ENCODE results near the gene KAT6B.

The KAT6B gene

DNA sequence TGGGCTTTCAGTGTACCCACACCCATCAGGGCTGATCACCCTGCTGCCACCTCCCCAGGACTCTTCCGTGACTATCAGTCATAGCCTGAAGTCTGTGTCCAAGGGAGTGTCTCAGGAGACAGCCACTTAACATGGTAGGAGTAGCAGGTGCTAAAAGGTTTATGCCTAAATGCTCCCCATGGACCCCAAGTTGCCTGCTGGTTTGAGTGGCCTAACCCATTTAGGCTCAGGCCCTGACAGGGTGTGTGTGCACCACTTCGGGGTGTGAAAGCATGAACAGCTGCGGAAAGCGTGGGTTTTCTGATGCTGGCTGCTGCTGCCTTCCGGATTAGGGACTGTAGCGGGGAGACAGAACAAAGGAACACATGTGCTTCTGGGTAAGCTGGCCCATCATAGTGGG is 191.9 kb downstream of the KAT6B start:
- DNase-seq (ENCODE audit: low read depth): no peak

DNA sequence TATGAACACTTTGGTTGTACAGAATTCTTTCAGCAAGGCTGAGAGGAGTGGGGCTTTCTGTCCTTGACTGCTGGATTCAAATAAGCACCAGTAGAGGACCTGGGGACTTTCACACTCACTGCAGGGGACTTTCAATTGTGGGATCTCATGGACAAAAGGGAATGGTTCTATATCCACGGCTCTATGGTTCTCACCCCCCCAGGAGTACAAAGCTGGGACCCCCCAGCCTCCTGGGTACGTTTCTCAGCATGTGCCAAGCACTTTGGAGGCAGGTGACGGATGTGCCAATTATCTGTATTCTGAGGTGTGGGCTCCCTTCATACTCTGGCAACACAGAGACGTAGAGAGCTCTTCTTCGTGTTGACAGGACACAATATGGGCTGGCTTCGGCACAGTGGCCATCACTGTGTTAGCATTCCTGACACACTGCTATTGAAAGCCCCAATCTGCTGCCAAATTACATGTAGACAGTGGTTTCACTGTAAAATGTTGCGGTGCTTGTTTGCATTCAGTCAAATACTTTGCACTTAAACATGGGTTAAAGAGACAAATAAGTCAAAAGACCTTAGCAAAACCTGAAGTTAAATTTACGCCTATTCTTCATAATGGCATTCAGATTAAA is 192.4 kb downstream of the KAT6B start:
- DNase-seq (ENCODE audit: low read depth): no peak

DNA sequence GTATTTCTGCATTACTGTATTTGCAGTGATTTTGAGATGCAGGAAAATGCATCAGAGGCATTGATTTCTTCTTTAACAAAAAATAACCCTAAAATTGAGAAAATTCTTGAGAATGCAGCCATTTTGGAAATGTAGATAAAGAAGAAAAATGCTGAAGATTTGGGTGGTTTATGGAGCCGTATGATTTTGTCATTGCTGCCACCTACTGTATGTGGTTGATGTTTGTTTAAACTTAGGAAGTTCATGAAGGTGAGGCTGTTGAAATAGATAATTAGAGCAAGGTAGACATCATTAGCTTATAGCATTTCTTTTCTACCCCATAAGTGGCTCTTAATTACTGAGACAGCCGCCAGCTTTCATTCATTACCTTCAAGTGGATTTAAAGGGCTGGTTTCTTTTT is 193.0 kb downstream of the KAT6B start:
- peak; percentile 59 for DNase-seq (ENCODE audit: low read depth)

DNA sequence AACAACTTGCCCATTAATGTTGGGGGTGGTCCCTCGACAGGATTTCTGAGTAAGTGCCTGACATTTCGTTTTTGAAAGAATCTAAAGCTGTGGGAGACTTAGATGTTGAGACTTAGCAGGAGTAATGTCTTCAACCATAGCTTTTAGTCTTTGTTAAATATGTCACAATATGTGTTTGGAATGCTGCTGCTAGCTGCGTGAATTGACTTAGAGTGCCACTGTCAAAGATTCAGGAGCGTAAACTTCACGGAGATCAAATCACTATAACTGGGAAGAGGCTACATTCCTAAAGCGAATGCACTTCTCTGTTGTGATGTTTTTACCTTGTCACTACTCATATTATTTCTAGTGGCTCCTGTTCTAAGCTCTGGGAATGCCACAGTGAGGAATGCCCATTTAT is 193.8 kb downstream of the KAT6B start:
- DNase-seq (ENCODE audit: low read depth): no peak

DNA sequence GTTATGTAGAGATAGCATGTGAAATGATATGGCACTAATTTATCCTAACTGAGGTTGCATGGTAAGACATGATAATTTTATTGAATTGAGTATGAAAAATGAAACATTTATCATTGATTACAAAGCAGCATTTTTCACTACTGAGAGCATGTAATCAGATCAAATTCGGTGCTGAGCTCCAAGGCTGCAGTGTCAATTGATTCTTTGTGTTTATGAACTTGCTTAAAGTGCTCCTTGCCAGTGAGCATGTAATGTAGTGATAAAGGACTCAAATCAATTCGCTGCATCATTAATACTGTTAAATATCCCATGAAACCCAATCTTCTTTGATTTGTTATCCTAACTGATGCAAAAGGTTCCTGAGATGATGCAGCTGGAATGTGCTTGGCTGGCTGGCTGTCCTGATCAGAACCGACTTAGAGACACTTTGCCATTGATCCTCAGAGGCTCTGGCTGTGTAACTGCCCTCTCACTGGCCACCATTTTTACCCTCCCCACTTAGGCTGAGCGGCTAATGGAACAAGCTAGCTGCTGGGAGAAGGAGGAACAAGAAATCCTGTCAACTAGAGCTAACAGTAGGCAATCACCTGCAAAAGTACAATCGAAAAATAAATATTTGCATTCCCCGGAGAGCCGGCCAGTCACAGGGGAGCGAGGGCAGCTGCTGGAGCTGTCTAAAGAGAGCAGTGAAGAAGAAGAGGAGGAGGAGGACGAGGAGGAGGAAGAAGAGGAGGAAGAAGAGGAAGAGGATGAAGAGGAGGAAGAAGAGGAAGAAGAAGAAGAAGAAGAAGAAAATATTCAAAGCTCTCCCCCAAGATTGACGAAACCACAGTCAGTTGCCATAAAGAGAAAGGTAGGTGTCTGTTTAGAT is 195.2 kb downstream of the KAT6B start:
- DNase-seq (ENCODE audit: low read depth): no peak

DNA sequence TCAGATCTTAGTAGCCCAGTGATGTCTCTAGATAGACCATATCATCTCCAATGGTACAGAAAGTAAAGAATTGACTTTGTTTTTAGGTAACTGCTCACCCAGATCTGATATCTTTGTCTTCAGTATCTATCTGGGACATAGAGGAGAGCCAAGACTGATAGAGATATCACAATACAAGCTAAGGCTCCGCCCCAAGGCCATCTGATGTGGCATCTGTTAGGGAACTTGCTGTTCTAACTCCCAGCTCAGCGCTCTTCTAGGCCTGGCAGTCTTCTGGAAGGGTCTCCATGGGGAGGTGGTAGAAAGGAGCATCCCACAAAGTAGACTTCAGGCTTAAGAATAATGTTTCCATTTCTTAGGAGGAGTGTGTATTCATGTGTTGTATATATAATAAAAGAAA is 196.7 kb downstream of the KAT6B start:
- no peak for DNase-seq (ENCODE audit: low read depth)

DNA sequence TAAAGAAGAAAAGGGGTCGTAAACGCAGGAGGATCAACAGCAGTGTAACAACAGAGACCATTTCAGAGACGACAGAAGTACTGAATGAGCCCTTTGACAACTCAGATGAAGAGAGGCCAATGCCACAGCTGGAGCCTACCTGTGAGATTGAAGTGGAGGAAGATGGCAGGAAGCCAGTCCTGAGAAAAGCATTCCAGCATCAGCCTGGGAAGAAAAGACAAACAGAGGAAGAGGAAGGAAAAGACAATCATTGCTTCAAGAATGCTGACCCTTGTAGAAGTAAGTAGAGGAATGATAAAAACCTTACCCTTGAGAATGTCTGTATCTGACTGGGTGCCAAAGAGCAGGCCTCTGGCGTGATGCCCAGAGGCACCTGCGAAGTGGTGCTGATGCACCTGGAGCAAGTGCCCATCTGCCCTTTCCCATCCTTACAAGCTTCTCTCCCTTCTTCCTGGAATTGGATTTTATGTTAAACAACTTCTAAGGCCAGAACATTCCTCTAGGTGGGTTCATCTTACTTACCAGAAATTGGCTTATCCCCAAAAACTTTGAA is 198.6 kb downstream of the KAT6B start:
- no peak for DNase-seq (ENCODE audit: low read depth)

DNA sequence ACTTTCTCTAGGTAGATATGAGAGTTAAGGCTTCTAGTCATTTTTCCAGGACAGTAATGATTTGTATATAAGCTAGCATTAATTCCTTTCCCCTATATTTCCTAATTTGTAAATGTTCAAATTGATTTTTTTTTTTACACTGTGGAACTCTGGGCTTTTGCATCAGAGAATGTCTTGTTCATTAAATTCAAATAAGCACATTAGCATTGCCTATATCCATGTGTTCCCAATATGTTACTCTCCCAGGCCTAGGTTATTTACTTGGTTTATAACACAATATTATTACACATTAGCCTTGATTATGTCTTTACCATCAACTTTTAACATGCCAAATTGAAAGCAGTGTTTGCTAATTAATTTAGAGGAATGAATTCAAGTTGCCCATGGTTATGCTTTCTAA is 201.6 kb downstream of the KAT6B start:
- no peak for DNase-seq (ENCODE audit: low read depth)

DNA sequence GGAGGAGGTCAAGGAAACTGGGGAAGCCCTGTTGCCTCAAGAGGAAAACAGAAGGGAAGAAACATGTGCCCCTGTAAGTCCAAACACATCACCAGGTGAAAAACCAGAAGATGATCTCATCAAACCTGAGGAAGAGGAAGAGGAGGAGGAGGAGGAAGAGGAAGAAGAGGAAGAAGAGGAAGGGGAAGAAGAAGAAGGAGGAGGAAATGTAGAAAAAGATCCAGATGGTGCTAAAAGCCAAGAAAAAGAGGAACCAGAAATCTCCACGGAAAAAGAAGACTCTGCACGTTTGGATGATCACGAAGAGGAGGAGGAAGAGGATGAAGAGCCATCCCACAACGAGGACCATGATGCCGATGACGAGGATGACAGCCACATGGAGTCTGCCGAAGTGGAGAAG is 202.3 kb downstream of the KAT6B start:
- no peak for DNase-seq (ENCODE audit: low read depth)

DNA sequence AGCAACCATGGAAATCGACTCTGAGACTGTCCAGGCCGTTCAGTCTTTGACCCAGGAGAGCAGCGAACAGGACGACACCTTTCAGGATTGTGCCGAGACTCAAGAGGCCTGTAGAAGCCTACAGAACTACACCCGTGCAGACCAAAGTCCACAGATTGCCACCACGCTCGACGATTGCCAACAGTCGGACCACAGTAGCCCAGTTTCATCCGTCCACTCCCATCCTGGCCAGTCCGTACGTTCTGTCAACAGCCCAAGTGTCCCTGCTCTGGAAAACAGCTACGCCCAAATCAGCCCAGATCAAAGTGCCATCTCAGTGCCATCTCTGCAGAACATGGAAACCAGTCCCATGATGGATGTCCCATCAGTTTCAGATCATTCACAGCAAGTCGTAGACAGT is 203.0 kb downstream of the KAT6B start:
- DNase-seq (ENCODE audit: low read depth): no peak

DNA sequence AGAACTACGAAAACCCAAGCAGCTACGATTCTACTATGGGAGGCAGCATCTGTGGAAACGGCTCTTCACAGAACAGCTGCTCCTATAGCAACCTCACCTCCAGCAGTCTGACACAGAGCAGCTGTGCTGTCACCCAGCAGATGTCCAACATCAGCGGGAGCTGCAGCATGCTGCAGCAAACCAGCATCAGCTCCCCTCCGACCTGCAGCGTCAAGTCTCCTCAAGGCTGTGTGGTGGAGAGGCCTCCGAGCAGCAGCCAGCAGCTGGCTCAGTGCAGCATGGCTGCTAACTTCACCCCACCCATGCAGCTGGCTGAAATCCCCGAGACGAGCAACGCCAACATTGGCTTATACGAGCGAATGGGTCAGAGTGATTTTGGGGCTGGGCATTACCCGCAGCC is 203.5 kb downstream of the KAT6B start:
- DNase-seq (ENCODE audit: low read depth): no peak

DNA sequence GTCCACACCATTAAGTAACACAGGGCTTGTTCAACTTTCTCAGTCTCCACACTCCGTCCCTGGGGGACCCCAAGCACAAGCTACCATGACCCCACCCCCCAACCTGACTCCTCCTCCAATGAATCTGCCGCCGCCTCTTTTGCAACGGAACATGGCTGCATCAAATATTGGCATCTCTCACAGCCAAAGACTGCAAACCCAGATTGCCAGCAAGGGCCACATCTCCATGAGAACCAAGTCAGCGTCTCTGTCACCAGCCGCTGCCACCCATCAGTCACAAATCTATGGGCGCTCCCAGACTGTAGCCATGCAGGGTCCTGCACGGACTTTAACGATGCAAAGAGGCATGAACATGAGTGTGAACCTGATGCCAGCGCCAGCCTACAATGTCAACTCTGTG is 204.0 kb downstream of the KAT6B start:
- DNase-seq (ENCODE audit: low read depth): no peak

DNA sequence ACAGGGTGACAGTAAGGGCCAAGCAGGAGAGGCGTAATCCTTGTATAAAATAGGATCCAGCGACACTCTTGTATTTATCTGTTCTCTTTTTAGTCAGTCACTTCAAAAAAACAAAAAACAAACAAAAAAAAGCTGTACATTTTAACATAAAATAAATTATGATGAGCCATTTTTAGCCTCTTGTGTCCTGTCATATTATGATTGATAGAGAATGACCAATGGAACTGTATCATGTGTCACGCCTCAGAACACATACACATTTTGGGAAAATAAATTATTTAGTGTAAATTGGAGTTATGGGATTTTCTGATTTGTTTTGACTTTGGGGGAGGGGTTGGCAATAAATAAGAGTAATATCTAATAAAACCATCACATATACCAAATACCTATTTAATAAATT is 205.7 kb downstream of the KAT6B start:
- no peak for DNase-seq (ENCODE audit: low read depth)

DNA sequence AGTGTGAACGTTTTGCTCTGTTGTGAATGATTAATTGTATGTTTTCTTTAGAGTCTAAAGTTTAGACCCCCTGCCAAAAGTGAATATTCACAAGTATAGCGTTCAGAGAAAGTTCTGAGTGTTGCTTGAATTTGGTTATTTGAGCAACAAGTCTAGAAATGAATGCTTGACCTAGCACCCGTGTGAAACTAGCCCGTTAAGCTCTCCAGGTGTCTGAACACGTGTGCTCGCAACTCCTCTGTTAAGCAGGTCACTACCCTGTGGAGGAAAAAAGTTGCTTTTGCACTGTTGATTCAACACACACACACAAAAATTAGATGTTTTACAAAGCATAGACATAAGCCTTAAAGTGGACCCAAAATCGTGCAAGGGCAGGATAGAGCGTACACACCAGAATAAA is 206.4 kb downstream of the KAT6B start:
- no peak for DNase-seq (ENCODE audit: low read depth)

DNA sequence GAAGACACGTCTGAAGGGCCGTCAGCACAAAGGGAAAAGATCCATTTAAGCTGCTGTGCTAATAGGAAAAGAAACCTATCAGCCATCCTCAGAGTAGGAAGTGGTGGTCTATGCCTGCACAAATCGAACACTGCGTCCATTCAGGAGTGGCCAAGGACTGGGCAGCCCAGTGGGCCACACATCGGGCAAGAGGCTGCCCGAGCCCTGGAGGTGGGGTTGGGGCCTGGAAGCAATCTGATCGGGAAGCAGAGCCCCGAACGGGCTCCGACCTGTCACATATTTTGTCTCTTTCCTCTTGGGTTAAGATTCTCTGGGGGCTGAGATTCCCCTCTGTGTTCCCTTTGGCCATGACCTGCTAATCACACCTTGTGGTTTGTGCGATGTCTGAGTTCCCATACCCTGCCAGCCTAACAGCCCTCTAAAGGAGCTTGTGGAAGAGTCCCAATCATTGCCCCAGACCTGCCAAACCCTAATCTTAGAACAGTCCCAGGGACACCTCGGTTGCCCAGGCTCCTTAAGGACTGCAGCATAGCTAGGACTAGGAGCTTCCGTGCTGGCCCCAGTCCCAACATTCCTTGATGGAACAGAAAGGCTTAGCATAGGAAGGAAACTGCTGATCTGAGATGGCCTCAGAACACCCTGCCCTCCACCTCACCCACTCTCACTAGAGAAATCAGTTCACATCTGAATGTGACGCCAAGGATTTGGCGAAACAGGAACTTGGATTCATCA is 207.2 kb downstream of the KAT6B start:
- no peak for DNase-seq (ENCODE audit: low read depth)

DNA sequence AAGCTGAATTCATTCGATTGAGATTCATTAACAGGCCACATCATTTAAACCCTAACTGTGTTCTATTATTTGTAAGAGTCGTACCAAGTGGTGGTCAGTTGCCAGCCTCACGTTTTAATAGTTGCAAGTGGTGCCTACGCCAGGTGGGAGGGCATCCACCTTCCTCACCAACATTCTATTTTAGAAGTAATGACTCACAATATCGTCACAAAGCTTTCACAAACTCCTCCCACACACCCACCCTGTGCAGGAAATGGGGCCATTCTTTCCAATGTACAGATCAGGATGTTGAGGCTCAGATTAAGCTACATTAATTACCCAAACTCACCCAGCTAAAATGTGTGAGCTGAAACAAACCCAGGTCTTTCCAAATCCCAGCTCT is 207.7 kb downstream of the KAT6B start:
- DNase-seq (ENCODE audit: low read depth): peak; percentile 33

DNA sequence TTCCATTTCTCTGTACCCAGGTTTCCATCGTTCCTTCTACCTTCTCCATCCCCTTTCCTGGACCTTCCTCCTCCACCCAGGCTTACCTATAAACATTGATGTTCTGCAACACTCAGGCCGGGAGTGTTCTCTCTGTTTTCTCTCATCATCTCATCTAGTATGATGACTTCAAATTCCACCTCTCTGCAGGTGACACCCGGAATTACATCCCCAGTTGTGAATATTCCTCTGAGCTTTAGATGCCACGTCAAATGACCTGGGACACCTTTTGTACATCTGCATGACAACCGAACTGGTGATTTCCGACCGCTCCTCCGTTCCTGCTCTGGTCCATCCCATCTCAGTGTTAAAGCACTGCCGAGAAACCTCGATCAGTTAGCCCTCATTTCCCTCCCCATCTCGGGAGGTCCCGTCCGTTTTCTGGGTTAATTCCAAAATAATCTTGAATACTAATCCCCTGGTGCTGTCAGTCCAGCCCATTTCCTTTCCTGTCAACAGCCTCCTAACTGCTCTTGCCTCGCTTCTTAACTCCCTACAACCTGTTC is 208.4 kb downstream of the KAT6B start:
- no peak for DNase-seq (ENCODE audit: low read depth)

DNA sequence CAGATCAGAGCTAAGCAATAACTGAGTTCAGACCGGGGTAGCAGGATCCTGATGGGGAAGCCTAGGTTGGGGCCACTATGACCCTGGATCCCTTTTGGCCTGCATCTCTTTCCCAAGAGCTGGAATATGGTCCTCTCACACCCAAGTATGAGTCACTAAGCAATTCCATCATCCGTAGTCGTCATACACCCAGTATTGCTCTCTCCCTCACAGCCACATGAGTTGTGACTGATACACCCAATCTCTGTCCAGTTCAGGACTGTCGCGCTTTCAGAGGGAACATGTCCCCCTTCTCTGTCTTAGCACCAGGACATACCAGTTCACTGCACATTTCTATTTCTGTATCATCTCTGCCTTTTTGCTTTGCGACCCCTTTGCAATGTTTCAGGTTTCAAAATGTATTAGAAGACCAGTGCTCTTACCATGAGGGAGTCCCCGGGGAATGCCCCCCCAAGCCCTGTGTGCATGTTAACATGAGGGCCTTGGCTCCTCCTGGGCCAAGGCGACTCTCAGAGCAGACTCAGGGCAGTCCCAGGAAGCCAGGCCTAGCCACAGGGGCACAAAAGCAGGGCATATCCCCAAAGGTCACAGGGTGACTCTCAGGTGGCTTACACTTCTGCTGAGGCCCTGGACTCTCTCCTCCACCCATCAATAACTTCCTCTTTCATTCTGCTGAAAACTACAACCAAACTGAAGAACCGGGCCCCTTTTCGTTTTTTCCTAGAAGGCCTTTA is 209.7 kb downstream of the KAT6B start:
- peak; percentile 57 for DNase-seq (ENCODE audit: low read depth)

DNA sequence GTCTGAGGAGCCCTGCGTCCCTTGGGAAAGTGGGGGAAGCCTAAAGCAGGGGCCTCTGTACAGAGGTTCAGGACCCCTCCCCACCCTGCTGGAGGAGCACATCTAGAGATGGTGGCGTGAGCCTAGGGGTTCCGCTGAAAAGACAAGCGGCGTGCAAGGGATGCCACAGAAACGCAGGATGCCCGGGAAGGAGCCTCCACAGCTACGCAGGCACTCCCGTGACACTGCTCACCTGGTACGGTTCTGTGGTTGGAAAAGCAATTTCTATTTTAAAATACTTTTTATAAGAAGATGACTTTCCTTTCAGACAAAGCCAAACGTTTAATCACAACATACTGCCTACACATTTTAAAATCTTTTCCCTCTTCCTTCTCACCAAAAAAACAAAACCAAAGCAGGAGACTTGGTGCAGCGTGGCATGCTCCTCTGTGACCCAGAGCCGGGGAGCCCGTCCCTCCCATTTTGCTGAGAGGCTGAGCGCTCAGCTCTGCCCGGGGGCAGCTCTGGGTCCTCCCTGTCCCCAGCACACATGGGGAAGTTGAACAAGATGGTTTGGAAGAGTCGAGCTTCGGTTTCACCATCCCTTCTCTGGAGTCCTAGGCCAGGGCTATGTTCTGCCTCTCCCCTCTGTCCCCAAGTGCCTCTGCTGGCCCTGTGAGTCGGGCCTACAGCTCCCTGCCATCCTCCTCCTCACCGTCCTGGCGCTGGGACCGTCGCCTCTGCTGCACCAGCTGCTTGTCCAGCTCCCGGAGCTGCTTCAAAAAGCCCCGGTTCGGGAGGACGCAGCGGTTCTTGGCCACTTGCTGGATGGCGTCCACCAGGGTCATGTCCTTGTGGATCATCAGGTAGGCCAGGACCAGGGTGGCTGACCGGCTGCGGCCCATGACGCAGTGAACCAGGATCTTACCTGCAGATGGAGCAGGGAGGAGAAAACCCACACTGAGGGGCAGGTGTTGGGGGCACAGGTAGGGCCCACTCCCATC is 211.1 kb downstream of the KAT6B start:
- DNase-seq (ENCODE audit: low read depth): no peak

DNA sequence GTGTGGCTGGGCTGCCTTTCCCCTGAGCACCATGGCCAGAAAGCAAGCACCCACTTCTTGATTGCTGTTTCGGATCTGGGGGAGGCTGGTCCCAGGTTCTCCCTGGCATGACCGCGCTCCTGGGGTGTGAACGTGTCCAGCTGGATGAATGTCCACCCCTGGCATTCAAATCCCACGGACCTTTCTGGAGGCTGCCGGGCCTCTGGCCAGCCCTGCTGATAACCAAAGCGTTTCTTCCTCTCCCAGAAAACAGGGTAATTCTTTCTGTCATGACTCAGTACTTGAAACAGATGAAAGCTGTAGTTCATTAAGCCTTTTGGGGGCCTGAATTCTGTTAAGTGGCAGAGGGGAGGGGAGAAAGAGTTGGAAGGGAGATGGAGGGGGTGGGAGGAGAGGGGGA is 211.9 kb downstream of the KAT6B start:
- DNase-seq (ENCODE audit: low read depth): no peak

DNA sequence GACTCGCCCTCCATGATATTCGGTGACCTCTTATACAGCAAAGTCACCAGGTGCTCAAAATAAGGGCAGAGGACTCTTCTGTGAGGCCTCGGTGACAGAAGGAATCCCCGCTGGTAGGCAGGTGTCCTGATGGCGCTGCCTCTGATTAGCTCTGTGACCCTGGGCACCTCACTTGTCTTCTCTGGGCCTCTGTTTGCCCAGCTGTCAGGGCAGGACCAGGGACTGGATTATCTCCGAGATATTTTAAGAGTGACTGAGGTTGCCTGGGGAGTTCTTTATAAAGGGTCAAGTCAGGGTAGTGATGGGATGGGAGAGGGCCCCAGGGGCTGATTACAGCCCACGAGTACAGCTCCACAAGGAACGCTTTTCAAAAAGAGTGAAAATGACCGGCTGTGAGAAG is 214.2 kb downstream of the KAT6B start:
- DNase-seq (ENCODE audit: low read depth): no peak
